Uterus (tissue), 4 donors: ENCODE data around the gene ZBTB47. TPM values are rescaled to one million over a fixed set of nuclear protein-coding genes. Genes with fewer than 3 reads are reported as not detected.

ENCODE experiments used
- DNase-seq, 2 donors: peaks; one replicate each; pipeline ENCODE4 v3.0.0-alpha.2; 2019 to 2020
- H3K27ac ChIP-seq, 2 donors: fragments of 200-600 bp; sonication (generic); 1 replicate in 1 of 2; 2 replicates in 1 of 2; pipeline ENCODE4 v1.5.1; 2016 to 2018
- H3K27me3 ChIP-seq, 2 donors: fragments of 200-600 bp; sonication (generic); one replicate each; pipeline ENCODE4 v1.5.1; 2018 to 2019; ENCODE audit warnings: control low read depth in 1 of 2
- H3K36me3 ChIP-seq, 2 donors: fragments of 200-600 bp; sonication (generic); one replicate each; pipeline ENCODE4 v1.5.1; 2019; ENCODE audit warnings: control low read depth in 1 of 2
- H3K4me1 ChIP-seq, 2 donors: fragments of 200-600 bp; sonication (generic); one replicate each; pipeline ENCODE4 v1.5.1; 2018 to 2019; ENCODE audit warnings: control low read depth in 1 of 2
- H3K4me3 ChIP-seq, 2 donors: fragments of 200-600 bp; sonication (generic); 1 replicate in 1 of 2; 2 replicates in 1 of 2; pipeline ENCODE4 v1.5.1; 2018 to 2019; ENCODE audit warnings: mild to moderate bottlenecking in 1 of 2
- H3K9me3 ChIP-seq, 2 donors: fragments of 200-600 bp; sonication (generic); one replicate each; pipeline ENCODE4 v1.5.1; 2019; ENCODE audit warnings: control low read depth in 1 of 2
- CTCF ChIP-seq, 4 experiments: fragments of 200-600 bp in 2 of 4; fragments of 450-650 bp in 2 of 4; sonication (generic) in 2 of 4; IDR thresholded peaks; one replicate each; pipeline ENCODE4 v1.5.1; 2016 to 2019; ENCODE audit warnings: antibody characterized with exemption in 4 of 4, mild to moderate bottlenecking in 2 of 4, moderate library complexity in 1 of 4
- POLR2A ChIP-seq, 2 donors: fragments of 450-650 bp; IDR thresholded peaks; one replicate each; pipeline ENCODE4 v1.6.1; 2016; ENCODE audit warnings: antibody characterized with exemption in 2 of 2, mild to moderate bottlenecking in 1 of 2, moderate library complexity in 1 of 2
- intact Hi-C: fragments of 100-400 bp; cut with DNase I; formaldehyde crosslinking; loops from one replicate; pipeline ENCODE4 v1.15.1; 2023; ENCODE audit warnings: low total_unique reads
- total RNA-seq, 4 donors: library from RNA; depleted of rRNA in 3 of 4; stranded (reverse); fragments of >200 nt in 3 of 4; gene quantifications; one replicate each; pipeline versions ENCODE4 v1.1.0 to v1.2.4, GENCODE V29; 2014 to 2023
- donor health status: DM: yes; HTN: yes; CAD: no.

ZBTB47 gene
- total RNA-seq, 4 donors from 2014 or later, result 29.1 to 44.7 (median 32.1) TPM

- Histone ChIP-seq H3K4me1 (peaks cover 0 to 4% of the 10 kb centered on the region in 2 donors), H3K36me3 (no peaks in the 10 kb centered on the region), H3K27me3 (no peaks in the 10 kb centered on the region), H3K4me3 (no peak overlapping the region), H3K9me3 (no peaks in the 10 kb centered on the region), H3K27ac (peak overlapping the region in 1 of 2 donors; percentile 28)
- no peak for TF ChIP-seq CTCF (IDR thresholded peaks at IDR 0.05)
- no peak for TF ChIP-seq POLR2A (IDR thresholded peaks at IDR 0.05)
- peak; percentile 16 to 18 for DNase-seq
- intact Hi-C loops, result no loop called here
Observed at GRCh38 chr3:42667096-42667522, 13.6 kb downstream of the ZBTB47 start.

GRCh38 chr3:42667523-42668412, 14.3 kb downstream of the ZBTB47 start:
- intact Hi-C loops, result no loop called here
- TF ChIP-seq CTCF (IDR thresholded peaks at IDR 0.05), result no peak
- TF ChIP-seq POLR2A (IDR thresholded peaks at IDR 0.05), result no peak
- H3K4me1 ChIP-seq, result peaks cover 0 to 4% of the 10 kb centered on the region in 2 donors
- peak overlapping the region in 1 of 2 donors; percentile 28 for H3K27ac ChIP-seq
- no peaks in the 10 kb centered on the region for H3K27me3 ChIP-seq
- no peaks in the 10 kb centered on the region for H3K36me3 ChIP-seq
- no peak overlapping the region for H3K4me3 ChIP-seq
- peak; percentile 22 to 24 for DNase-seq
- no peaks in the 10 kb centered on the region for H3K9me3 ChIP-seq

GRCh38 chr3:42668413-42668760, 14.9 kb downstream of the ZBTB47 start:
- Histone ChIP-seq H3K4me3 (no peak overlapping the region), H3K27me3 (no peaks in the 10 kb centered on the region), H3K36me3 (no peaks in the 10 kb centered on the region), H3K27ac (no peak overlapping the region), H3K4me1 (peaks cover 0 to 4% of the 10 kb centered on the region in 2 donors), H3K9me3 (no peaks in the 10 kb centered on the region)
- intact Hi-C loops, result no loop called here
- no peak for DNase-seq
- TF ChIP-seq CTCF (IDR thresholded peaks at IDR 0.05) (no peak), POLR2A (IDR thresholded peaks at IDR 0.05) (no peak)

- TF ChIP-seq POLR2A (IDR thresholded peaks at IDR 0.05), result no peak
- TF ChIP-seq CTCF (IDR thresholded peaks at IDR 0.05), result no peak
- Histone ChIP-seq H3K4me1 (peaks cover 0 to 4% of the 10 kb centered on the region in 2 donors), H3K36me3 (no peaks in the 10 kb centered on the region), H3K4me3 (no peak overlapping the region), H3K27ac (no peak overlapping the region), H3K9me3 (no peaks in the 10 kb centered on the region), H3K27me3 (no peaks in the 10 kb centered on the region)
- DNase-seq, result peak; percentile 13 to 17
- intact Hi-C loops, result no loop called here
Observed at GRCh38 chr3:42668793-42669217, 15.3 kb downstream of the ZBTB47 start.

GRCh38 chr3:42670051-42670576, 16.6 kb downstream of the ZBTB47 start:
- peaks cover 0 to 4% of the 10 kb centered on the region in 2 donors for H3K4me1 ChIP-seq

More at GRCh38 chr3:42670051-42670576, 16.6 kb downstream of the ZBTB47 start:
- intact Hi-C loops, result no loop called here
- no peak overlapping the region for H3K4me3 ChIP-seq
- no peak for DNase-seq
- no peaks in the 10 kb centered on the region for H3K36me3 ChIP-seq
- TF ChIP-seq POLR2A (IDR thresholded peaks at IDR 0.05) (no peak), CTCF (IDR thresholded peaks at IDR 0.05) (no peak)
- no peaks in the 10 kb centered on the region for H3K9me3 ChIP-seq
- H3K27me3 ChIP-seq, result no peaks in the 10 kb centered on the region
- H3K27ac ChIP-seq, result no peak overlapping the region
